Myocyte (in vitro differentiated cells): ENCODE results near the gene SNTA1. TPM values are rescaled to one million over a fixed set of nuclear protein-coding genes. Genes with fewer than 3 reads are reported as not detected.
"Not testable (repeated sequence)": the region's sequence is repeated elsewhere in the genome, so short reads cannot be mapped to it uniquely, and the experiment has no call there.

Source experiments
- DNase-seq: peaks from one replicate; pipeline ENCODE4 v3.0.0-alpha.2; 2012; ENCODE audit warnings: low read depth
- total RNA-seq: library from RNA; depleted of rRNA; stranded (reverse); fragments of >200 nt; gene quantifications from 2 replicates; pipeline ENCODE4 v1.2.3, GENCODE V29; 2014

The SNTA1 gene
- total RNA-seq, 1 donor from 2014 or later, result 35.8 TPM

DNA sequence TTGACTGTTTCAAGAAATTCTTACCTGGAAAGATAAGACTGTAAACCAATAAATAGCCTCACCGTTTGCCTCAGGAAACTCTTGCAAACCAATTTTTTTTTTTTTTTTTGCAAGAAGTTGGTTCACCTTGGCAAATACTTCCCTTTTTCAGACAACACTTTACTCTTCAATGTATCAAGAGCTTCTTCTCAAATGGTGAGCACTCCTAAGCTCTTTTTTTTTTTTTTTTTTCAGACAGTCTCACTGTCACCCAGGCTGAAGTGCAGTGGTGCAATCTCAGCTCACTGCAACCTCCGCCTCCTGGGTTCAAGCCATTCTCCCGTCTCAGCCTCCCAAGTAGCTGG is 22.7 kb upstream of the SNTA1 start:
- DNase-seq, result no peak

DNA sequence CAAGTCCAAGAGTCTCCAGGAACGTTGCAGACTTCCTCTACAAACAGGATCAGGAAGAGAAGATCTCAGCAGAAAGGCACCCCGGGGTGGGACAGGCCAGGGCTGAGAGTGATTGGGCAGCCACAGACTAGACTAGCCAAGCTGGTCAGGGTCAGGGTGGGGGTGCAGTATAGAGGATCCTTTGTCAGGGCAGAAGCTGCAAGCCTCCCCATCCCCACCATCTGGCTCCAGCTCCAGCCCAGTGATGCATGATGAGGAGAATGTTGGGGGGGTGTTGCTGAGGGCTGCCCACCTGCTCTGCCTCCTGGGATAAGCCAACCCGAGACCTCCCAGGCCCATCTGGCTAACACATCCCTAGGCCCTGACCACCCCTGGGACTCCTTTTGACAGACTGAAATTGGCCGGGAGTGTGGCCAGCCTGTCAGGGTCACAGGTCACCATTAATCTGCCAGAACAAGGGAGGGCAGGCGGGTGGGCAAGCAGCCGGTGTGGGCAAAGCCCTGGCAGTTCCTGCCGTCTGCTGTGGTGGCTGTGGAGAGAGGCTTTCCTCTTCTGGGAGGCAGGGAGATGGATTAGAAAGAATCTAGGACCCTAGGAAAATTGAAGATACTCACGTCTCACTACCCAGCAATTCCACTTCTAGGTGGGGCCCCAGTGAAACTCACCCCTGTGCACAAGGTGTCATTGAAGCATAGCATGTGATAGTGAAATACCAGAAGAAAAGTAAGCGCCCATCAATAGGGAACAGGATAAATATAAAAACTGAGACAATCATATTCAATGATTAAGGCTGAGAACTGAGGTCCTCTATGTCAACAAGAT is 22.1 kb upstream of the SNTA1 start:
- peak; percentile 46 for DNase-seq

- not testable (repeated sequence) for DNase-seq
Measured at GRCh38 chr20:33464759-33465158, 21.2 kb upstream of the SNTA1 start.

GRCh38 chr20:33463332-33464101 is 20.0 kb upstream of the SNTA1 start:
- DNase-seq, result no peak

DNA sequence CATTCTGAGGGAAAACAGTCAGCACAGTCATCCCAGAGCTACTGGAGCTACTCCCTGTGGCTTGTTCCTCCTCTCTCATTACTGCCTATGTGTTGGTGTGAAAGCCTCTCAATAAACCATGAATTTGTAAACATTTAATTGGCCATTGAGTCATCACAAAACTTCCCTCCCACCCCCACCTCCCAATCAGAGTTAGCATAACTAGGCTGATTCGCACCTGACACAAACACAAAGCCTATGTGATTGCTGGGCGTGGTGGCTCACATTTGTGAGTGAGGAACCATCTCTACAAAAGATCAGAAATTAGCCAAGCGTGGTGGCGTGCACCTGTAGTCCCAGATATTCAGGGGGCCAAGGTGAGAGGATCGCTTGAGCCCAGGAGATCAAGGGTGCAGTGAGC is 17.1 kb upstream of the SNTA1 start:
- DNase-seq, result no peak

DNA sequence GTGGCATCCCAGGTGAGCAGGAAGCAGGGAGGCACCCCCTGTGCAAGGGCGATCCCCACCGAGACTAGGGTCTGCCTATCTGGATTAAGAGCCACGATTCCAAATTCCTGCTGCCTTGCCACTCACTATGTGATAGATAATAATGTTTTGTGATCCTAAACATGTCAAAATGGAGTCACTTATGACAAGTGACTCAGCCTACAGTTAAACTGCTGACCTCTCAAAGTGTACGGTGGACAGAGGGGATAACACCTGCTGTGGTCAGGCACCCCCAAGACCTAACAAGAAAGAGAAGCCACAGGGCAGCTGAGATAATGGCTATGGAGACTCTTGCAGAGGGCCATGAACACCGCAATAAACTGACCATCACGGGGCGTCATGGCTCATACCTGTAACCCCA is 16.0 kb upstream of the SNTA1 start:
- DNase-seq, result peak; percentile 26

DNA sequence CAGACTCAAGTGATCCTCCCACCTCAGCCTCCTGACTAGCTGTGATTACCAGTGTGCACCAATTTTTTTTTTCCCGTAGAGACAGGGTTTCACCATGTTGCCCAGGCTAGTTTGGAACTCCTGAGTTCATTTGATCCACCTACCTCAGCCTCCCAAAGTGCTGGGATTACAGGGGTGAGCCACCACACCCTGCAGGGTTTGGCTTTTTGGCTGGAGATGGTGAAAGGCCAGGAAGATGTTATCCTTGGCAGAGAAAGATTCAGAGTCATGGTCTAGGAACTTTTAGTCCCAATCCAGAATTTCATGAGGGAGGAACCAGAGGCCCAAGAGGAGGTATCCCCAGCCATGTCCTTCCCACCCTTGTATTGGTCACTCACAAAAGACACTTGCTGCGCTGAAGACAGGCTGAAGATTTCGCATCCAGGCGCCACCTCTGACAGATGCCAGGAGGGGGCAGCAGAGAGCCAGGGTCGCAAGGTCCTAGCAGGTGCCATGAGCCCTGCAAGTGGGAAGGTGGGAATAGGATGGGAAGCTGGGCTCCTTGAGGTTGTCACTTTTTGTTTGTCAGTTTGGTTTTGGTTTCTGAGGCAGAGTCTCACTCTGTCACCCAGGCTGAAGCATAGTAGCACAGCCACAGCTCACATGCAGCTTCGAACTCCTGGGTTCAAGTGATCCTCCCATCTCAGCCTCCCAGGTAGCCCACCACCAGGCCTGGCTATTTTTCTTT is 13.5 kb upstream of the SNTA1 start:
- peak; percentile 81 for DNase-seq

GRCh38 chr20:33450867-33451266 is 7.3 kb upstream of the SNTA1 start:
- DNase-seq, result peak; percentile 75

DNA sequence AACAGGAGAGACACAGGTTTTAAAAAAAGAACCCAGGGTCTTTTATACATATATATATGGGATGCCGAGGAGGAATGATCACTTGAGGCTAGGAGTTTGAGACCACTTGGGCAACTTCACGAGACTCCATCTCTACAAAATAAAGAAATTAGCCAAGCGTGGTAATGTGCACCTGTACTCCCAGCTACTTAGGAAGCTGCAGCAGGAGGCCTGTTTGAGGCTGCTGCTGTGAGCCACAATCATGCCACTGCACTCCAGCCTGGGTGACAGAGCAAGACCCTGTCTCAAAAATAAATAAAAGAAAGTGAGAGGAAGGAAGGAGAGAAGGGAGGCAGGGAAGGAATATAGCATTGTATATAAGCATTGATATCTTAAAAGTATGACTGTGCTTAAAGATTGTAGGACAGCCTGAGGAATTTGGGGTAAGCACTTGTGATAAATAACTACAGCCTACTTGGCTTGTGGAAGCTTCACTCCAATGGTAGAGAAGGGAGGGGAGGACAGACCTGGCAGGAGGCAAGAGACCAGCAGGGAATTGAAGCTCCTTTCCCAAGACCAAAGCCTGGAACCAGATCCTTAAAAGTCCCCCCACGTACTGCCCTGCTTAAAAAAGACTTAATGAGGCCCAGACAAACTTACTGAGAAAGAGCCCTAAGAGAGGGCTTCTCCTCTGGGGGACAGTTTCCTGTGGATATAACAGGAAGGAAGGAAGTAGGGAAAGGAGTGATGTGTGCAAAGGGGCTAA is 2.5 kb upstream of the SNTA1 start:
- DNase-seq, result no peak

GRCh38 chr20:33444797-33445560 is 1.4 kb upstream of the SNTA1 start:
- DNase-seq, result no peak

DNA sequence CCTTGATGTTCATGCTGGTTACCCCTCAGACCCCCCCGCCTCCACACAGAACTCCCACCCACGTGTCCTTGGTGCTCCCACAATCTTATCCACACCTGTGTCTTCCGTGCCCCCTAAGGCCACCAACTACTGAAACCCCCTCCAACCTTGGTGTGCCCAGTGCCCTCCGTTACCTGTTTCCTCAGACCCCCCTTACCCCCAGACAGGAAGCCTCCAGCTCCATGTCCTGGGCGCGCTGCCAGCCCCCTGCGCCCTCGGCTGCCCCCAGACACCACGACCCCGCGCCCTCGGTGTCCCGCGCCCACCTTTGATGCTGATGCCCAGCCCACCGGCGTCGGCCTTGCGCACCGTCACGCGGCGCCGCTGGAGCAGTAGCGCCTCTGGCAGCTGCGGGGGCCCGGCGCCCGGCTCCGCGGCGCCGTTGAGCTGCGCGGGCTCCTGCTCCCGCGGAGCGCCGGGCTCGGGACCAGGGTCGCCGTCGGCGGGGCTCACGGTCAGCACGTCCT is 504 bp downstream of the SNTA1 start:
- no peak for DNase-seq

- no peak for DNase-seq
Measured at GRCh38 chr20:33442136-33443005, 1.2 kb downstream of the SNTA1 start.

DNA sequence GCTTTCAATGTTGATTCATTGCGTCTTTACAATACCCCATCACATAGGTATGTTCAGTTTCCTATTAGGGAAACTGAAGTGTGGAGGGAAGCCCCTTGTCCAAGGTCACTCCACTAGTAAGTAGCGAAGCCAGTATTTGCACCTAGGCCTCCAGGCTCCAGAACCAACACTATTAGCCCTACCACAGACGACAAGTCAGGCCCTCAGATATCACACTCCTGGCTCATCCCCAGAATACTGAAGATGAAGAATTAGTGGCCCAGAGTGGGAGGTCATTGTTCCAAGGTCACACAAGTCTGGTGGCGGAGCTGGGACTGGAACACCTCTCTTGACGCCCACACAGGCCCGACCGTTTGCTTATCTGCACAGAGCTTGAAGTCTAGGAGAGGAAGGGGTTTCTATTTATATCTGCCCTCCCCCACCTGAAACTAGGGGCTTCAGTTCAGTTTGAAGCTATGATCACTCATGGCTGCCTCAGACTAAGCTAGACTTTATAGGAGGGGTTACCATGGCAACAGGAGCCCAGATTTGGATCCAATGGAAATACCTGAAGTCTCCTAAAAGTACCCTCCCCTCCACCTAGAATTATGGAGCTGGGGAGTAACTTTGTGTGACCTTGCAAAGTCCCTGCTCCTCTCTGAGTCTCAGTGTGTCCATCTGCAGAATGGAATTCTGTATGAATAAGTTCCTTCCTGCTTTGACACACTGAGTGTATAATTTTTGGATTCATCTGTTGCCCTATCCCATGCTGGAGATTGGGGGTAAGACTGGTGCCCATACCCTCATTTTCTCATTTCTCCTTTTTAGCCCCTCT is 2.2 kb downstream of the SNTA1 start:
- no peak for DNase-seq

DNA sequence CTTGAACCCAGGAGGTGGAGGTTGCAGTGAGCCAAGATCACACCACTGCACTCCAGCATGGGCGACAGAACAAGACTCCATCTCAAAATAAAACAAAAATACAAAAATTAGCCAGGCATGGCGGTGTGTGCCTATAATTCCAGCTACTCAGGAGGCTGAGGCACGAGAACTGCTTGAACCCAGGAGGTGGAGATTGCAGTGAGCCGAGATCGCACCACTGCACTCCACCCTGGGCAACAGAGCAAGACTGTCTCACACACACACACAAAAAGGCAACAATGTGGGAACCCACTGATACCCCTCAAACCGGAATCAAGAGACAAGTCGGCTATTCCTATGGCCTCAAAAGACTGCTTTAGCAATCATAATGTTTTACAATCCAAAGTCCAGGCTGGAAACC is 3.0 kb downstream of the SNTA1 start:
- DNase-seq, result not testable (repeated sequence)

DNA sequence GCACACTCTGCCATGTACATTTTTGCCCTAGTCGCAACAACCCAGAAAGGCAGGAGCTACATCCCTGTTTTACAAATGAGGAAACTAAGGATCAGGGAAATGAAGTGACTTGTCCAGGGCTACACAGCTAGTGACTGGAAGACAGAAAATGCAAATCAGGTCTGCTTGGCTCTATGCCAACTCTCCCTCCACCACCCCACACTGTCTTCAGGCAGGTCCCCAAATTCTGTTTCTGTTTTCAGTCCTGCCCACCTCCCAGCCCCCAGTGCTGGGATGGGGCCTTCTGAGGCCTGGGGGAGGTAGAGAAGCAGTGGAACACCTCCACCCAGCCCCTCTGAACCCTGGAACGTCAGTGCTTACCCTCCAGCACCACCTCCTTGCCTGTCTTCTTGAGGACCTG is 5.1 kb downstream of the SNTA1 start:
- DNase-seq, result no peak

GRCh38 chr20:33437141-33437911 is 6.2 kb downstream of the SNTA1 start:
- DNase-seq, result peak; percentile 56

GRCh38 chr20:33434434-33434833 is 9.1 kb downstream of the SNTA1 start:
- no peak for DNase-seq
